ENCODE measurements around the gene PPOX.
A peak's percentile ranks its signal among the peaks of the same experiment; 100 is the strongest.

The PPOX gene

DNA sequence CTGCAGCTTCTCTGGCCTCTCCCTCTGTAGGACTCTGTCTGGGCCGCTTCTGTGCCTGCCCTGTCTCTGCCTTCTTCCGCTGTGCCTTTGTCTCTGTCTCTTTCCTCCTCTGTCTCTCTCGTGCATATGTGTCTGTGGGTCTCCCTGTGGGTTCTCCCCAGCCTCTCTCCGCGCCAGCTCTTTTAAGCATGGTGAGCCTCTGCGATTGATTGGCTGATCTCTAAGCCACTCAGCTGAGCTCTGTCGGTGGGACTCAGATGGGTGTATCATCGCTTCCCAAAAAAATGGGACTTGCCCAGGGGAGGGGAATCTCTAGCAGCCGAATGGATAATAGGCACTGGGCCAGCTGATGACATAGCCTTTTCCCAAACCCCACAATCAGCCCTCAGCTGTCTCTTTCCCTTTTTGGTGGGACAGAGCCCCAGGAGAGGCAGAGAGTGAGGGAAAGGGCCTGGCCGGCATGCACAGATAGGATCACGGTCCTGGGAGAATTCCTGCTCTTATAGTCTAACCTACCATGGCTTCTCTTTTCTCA, 32.7 kb downstream of the PPOX start, which contains the start of gene ADAMTS4:
ADAMTS4 (minus strand) TSS at position 158 of the 535 bp plus-strand sequence. CDS start 427 bp downstream, outside the sequence.
- no peak for DNase-seq

DNA sequence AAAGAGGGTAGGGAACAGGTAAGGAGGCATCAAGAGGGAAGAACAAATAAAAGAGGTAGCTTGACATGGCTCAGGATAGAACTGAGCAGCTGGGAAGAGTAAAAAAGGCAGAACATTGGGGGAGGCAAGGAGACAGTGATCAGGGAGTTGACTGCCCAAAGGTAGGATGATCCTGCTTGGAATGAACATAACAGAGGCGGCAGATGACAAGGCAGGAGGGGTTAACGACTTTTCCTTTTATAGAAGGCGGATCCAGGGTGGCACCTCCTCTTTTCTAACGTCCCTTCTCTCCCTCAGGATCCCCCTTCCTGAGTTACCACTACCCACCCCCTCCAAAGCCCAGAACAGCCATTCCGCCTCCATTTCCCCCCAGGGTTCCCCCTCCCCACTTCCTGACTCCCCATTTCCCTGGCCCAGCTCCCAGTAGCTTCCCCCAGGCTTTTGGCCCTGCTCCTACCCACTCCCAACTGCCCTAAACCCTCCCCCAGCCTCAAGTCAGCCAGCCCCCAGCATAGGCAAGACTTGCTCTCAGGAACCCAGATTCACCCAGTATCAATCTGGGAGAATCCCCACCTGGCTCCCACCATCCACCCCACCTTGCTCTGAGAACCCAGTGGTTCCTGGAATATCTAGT, 33.4 kb downstream of the PPOX start:
- no peak for DNase-seq

DNA sequence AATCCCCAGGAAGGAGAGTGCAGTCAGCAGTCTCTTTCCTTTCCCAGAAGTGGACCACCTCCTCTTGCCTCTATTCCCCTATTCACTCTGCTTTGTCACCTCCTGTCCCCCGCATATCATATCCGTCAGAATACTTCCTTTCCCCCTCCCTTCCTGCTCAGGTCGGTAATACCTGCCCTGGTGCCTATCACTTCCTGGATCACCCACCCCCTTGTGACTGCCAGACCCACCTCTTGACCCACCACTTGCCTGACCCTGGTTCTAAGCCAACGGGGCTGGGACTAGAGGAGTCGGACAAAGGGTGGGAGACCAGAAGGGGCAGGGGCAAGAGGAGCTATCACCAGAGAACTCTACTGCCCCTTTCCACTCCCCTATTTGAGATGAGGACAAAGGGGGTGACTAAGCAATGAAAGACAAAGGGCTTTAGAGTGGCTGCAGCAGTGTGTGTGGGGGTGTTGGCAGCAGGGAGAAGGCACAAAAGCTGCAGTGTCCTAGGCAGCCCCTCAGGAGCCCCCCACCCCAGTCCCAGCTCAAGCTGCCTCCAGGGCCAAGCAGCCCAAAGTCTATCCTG, 34.3 kb downstream of the PPOX start:
- no peak for DNase-seq

DNA sequence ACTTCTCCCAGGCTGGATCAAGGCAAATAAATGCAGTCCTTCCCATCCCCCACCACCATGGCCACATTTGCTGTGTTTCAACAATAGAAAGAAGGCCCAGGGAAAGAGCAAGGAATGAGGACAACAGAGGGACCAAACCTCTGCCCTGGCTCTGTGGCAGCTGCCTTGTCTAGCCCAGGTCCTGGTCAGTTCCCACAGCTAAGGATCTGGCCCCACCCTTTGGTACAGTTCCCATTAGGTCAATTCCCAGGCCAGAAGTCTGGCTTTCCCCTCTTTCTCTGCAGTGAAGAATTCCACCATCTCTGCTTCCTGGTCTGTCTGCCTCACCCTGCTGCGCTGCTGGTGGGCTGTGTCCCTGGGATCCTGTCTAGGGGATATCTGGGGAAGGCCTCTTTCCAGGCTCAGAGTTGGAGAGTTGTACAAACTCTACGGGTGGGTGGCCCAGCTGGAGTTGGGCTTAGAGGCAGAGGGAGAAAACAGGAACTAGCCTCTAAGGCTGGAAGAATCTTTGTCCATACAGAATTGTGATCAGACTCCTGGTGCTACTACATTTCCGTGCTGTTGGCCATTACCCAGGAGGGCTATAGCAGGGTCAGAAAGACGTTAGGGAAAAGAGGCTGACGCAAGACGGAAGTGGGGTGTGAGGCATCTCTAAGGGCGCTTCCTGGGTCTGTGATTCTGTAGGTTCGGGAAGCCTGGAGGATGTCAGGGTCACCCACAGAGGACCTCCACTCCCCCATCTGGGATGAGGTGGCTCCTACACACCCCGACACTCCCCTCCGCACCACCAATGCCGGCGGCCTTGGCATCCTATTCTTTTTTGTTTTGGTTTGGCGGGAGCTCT, 35.0 kb downstream of the PPOX start:
- no peak for DNase-seq

DNA sequence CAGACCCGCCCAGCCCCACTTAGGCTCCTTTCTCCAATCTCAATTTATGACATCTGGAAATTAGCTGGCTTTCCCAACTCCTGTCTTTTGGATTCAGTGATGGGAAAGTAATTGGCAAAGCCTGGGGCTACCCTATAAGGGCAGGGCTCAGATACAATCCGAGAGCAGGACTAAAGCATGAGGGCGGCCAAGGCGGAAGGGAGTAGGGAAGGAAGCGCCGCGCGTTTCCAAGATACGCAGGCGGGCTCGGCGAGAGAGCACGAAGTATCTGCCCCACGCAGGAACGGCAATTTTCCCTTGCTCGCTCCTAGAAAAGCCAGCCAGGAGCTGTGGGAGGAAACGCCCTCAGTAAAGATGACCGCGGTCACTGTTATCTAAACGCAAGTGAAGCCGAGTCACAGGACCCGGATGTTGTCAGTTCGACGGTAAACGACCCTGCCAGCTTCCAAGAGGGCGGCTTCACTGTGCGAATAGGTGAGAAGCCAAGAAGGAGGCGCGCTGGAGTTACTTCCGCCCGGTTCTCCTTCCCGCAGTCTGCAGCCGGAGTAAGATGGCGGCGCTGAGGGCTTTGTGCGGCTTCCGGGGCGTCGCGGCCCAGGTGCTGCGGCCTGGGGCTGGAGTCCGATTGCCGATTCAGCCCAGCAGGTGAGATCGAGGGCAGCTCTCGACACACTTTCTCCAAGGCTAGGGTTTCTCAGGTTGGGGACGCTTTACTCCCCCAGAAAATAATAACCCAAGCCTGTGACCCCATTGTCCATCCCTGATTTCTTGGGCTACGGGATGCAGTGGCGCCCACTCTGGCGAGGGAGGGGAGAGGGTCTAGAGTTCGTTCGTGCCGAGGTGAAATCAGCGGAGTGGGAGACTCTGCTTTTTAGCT, 35.8 kb downstream of the PPOX start, which contains the start of gene NDUFS2:
NDUFS2 (plus strand) TSS at position 532 of the 877 bp plus-strand sequence; CDS start at position 551, 19 bp downstream.
- DNase-seq = peak; percentile 85

DNA sequence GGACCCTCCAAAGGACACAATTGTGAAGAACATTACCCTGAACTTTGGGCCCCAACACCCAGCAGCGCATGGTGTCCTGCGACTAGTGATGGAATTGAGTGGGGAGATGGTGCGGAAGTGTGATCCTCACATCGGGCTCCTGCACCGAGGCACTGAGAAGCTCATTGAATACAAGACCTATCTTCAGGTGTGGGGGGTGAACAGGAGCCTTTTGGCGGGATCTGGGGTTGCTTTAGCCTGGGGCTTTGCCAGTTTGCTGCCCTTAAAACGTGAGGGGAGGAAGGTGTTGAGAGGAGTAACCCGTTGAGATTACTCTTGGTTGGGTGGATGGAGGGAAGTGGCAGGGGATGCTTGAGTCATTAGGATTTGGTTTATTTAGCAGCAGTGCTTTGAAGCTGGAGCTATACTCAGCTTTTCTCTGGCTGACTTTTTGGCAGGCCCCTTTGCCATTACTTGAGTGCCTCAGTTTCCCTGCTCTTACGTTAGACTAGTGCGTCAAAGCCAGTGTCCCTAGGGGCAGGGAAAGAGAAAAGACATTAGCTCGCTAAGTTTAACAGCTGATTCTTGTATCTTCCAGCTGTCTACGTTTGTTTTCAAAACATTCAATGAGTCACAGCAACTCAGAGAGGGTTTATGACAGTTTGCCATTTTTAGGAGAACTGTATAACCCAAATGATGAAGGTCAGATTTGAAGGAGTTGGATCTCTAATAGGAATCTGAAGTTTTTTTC, 40.4 kb downstream of the PPOX start:
- no peak for DNase-seq

DNA sequence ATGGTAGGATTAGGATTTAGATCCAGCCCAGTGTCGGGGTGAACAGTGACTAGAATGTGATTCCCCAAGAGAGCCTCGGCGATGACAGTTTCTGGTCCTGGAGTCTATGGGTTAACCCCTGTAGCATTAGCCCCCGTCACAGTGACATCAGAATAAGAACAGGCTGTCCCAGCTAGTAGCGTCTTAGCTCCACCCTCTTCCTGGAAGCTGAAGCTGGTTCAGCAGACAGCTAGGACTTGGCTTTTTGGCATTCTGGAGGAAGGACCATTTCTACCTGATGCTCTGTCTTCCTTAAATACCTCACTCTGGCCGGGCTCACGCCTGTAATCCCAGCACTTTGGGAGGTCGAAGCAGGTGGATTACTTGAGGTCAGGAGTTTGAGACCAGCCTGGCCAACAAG, 40.9 kb downstream of the PPOX start:
- no peak for DNase-seq

DNA sequence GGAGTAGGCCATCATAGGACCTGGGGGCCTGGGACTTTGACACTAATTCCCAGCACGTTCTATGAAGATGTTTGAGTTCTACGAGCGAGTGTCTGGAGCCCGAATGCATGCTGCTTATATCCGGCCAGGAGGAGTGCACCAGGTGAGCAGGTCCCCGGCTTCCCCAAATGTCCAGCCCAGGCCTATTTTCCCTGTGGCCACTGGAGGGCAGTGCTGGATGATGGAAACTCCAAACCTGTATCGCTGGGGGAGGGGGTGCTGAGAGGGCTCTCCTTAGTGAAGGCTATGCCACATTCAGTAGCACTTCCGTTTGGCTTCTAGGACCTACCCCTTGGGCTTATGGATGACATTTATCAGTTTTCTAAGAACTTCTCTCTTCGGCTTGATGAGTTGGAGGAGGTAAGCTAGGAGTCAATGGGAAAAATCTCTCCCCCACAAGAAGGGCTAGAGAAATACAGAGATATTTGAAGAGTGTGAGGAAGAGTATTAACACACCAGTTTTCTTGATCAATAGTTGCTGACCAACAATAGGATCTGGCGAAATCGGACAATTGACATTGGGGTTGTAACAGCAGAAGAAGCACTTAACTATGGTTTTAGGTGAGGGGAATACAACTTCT, 43.7 kb downstream of the PPOX start:
- DNase-seq = no peak

DNA sequence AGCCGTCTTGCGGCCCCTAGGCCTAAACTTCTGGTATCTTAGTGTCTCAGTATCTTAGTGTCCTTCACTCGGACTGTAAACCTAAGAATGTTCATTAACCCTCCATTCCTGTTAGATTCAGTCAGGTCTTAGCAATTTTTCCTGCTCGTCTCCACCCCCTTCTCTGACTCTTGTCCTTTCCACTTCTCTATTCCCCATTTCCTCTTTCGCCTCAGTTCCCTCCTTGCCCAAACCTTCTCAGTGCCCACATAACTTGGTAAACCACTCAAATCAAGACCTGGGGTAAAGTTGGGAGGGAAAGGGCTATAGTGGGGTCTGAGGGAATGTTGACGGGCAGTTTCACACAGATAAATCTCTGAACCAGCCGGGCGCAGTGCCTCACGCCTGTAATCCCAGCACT, 48.1 kb downstream of the PPOX start:
- DNase-seq = no peak

DNA sequence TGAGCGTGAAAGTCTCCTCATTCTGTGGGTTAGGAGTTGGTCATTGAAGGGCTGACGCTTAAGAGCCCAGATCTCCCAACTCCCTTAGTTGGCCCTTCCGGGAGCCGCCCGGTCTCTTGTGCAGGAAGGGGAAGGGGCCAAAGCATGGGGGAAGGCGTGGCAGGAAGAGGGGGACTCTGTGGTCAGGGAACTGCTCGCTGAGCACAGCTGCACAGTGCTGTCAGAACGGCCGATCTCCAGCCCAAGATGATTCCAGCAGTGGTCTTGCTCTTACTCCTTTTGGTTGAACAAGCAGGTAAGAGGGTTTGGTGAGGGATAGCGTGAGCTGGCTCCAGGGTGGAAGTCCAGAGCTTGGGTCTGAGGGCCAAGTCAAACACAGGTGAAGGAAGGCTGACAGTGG, 48.9 kb downstream of the PPOX start, which contains the start of gene FCER1G:
FCER1G (plus strand) TSS at position 220 of the 400 bp plus-strand sequence; CDS start at position 247, 27 bp downstream.
- no peak for DNase-seq

DNA sequence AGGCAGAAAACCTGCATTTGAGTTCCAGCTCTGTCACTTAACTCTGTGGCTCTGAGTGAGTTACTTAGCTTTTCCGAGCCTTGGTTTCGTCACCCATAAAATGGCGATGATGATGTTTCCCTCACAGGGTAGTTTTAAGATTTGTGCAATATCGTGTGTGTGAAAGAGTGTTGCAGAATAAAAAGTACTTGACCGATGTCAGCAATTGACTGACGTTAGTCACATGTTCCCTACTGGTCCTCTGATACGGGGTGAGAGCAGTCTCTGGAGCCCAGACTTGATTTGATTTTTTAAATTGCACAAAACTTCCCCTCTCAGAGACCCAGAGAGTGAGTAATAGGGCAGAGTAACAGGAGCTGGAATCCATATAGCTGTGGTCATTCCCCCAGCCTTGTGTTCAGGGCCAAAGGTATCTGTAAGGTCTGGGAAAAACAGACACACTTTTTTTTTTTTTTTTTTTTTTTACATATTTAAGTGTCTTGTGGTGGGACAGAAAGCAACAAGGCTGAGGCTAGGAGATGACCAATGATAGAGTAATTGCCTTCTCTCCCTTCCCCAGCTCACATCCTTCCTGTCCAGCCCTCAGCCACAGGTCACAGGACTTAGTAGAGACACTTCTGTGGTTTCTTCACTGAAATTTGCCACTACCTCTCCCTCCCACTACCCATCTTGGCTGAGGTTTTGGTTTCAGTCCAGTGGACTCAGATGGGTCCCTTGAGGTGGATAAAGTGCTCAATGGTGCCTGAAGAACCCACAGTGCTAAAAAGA, 50.9 kb downstream of the PPOX start:
- no peak for DNase-seq

DNA sequence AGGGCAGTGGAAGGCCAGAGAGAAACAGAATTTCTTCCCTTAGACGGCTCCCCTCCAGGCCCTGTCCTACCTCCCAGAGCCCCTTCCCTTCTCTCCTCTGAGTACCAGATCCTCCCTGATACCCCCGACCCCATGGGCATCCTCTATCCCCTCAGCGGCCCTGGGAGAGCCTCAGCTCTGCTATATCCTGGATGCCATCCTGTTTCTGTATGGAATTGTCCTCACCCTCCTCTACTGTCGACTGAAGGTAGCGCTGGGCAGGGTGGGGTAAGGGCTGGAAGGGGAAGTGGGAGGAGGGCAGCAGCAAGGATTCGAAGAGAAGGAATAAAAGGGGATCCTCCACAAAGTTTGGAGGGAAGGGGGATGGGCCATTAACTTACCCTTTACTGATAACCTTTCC, 51.6 kb downstream of the PPOX start:
- DNase-seq = no peak

DNA sequence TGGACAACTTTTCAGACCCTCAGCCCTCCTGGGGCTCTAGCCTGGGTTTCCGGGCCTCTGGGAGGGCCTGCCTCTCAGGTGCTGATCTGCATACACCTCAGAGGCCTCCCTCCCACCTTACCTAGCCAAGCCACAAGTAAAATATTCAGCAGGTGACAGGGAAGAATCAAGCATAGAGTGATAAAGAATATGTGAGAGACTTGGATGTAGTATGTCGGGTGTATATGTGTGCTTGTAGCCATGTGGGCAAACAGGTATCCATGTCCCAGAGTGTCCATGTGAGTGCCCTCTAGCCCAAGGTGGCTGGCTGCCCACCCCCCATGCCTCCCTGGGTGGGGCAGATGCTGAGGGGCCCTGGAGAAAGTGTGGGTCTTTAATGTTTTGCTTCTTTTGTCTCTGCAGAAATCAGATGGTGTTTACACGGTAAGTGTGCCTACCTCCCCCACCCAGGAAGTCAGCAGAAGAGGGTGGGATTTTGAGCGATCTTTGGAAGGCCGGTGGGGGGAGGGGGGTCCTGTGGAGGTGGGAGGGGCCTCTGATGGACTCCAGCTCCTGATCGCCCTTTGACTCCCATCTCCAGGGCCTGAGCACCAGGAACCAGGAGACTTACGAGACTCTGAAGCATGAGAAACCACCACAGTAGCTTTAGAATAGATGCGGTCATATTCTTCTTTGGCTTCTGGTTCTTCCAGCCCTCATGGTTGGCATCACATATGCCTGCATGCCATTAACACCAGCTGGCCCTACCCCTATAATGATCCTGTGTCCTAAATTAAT, 52.3 kb downstream of the PPOX start:
- peak; percentile 29 for DNase-seq

DNA sequence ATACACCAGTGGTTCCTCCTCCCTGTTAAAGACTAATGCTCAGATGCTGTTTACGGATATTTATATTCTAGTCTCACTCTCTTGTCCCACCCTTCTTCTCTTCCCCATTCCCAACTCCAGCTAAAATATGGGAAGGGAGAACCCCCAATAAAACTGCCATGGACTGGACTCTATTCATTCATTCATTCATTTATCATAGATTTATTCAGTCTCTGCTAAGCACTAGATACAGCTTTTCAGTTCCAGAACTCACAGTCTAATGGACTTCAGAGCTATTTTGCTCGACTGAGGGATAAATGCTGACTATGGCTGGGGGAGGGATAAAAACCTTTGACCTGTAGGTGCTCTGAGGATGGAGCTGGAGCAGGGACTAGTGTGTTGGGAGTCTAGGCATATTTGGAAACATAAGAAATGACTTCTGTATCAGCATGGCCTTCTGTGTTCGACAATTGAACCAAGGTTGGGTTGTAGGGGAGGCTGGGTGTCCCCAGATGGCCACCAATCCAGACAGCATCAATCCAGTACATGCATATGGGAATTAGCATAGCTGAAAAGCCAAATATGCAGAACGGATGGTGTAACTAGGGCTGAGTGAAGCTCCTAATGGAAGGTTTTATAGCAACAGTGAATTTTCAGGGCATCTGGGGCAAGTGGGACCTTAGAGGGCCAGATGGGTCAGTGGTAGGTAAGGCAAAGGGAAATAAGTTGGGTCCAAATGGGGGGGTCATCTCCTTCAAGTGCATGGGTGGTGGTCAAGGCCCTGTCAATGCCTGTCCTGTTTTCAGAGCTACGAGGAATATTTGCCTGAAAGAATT, 53.1 kb downstream of the PPOX start:
- no peak for DNase-seq

DNA sequence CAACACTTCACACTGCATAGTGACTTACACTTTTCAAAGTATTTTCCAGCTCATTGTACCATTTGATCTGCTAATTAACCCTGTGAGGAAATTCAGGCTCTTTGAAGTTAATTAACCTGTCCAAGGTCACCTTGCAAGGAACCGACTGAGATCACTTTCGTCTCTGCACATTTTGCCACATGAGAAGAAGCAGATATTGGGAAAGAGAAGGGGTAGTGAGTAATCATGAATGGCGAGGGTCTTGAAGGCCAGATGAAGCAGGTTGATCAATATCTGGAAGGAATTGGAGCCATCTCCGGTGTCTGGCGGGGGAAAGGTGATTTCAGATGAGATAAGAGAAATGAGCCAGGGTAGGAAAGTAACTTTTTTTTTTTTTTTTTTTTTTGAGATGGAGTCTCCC, 53.8 kb downstream of the PPOX start:
- DNase-seq = no peak

Measured in T1000 (cell line).